WTC11 (cell line): ENCODE data around the gene JOSD2.

ENCODE experiments used
- CREB1 ChIP-seq: sonication (generic); formaldehyde crosslinking; IDR thresholded peaks from 2 replicates; pipeline ENCODE4 v1.8.0; 2023; ENCODE audit warnings: mild to moderate bottlenecking, missing genetic modification reagents
- CTCF ChIP-seq: fragments of 200-600 bp; IDR thresholded peaks from 2 replicates; pipeline ENCODE4 v1.8.0; 2022; ENCODE audit warnings: antibody characterized with exemption
- E2F5 ChIP-seq: sonication (generic); formaldehyde crosslinking; IDR thresholded peaks from 2 replicates; pipeline ENCODE4 v1.8.1; 2022; ENCODE audit warnings: mild to moderate bottlenecking, moderate library complexity, missing genetic modification reagents
- TP53 ChIP-seq: sonication (generic); formaldehyde crosslinking; IDR thresholded peaks from 2 replicates; pipeline ENCODE4 v1.8.1; 2023; ENCODE audit warnings: mild to moderate bottlenecking, missing genetic modification reagents
- ZNF232 ChIP-seq: sonication (generic); formaldehyde crosslinking; IDR thresholded peaks from 2 replicates; pipeline ENCODE4 v1.8.0; 2022; ENCODE audit warnings: mild to moderate bottlenecking, missing genetic modification reagents
- ZNF263 ChIP-seq: sonication (generic); formaldehyde crosslinking; IDR thresholded peaks from 2 replicates; pipeline ENCODE4 v1.8.1; 2022; ENCODE audit warnings: low read depth, mild to moderate bottlenecking, moderate library complexity, missing genetic modification reagents
- ZNF512 ChIP-seq: sonication (generic); formaldehyde crosslinking; IDR thresholded peaks from 2 replicates; pipeline ENCODE4 v1.8.1; 2022; ENCODE audit warnings: missing genetic modification reagents, borderline replicate concordance
- ZNF671 ChIP-seq: fragments of 250-450 bp; sonication (Bioruptor Pico); IDR thresholded peaks from 2 replicates; pipeline ENCODE4 v1.8.0; 2021; ENCODE audit warnings: mild to moderate bottlenecking
- TF ChIP-seq, protein P1 (sequence below): fragments of 250-450 bp; sonication (Bioruptor Pico); conservative IDR thresholded peaks from 2 replicates; pipeline ENCODE4 v1.9.0; 2021; ENCODE audit warnings: mild to moderate bottlenecking
- TF ChIP-seq, protein P2 (sequence below): sonication (generic); formaldehyde crosslinking; IDR thresholded peaks from 2 replicates; pipeline ENCODE4 v1.8.1; 2022; ENCODE audit warnings: low read depth, mild to moderate bottlenecking, moderate library complexity, missing genetic modification reagents, borderline replicate concordance
- TF ChIP-seq, protein P3 (sequence below): sonication (generic); formaldehyde crosslinking; IDR thresholded peaks from 2 replicates; pipeline ENCODE4 v1.8.0; 2023; ENCODE audit warnings: missing genetic modification reagents, mild to moderate bottlenecking, borderline replicate concordance
- TF ChIP-seq, protein P4 (sequence below): sonication (generic); formaldehyde crosslinking; IDR thresholded peaks from 2 replicates; pipeline ENCODE4 v1.8.1; 2023; ENCODE audit warnings: mild to moderate bottlenecking, moderate library complexity, missing genetic modification reagents

DNA sequence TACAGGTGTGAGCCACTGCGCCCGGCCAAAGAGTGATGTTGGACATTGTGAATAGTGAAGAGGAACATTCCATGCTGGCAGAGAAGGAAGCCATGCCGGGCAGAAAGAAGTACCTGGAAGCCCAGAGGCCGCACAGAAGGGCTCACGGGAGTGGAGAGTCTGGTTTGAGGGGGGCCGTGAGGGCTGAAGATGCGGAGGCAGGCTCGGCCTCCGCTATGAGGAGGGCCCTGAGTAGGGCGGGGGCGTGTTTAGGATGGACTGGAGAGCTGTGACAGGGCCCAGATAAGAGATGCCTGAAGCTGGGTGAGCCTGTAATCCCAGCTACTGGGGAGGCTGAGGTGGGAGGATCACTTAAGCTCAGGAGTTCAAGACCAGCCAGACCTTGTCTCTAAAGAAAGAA is 1.6 kb downstream of the JOSD2 start:
- TF ChIP-seq ZNF671 (CRISPR knock-in tag): no peak
- TF ChIP-seq TP53 (CRISPR knock-in tag): no peak
- TF ChIP-seq CTCF: no peak
- TF ChIP-seq ZNF232: no peak
- TF ChIP-seq, protein P1, sequence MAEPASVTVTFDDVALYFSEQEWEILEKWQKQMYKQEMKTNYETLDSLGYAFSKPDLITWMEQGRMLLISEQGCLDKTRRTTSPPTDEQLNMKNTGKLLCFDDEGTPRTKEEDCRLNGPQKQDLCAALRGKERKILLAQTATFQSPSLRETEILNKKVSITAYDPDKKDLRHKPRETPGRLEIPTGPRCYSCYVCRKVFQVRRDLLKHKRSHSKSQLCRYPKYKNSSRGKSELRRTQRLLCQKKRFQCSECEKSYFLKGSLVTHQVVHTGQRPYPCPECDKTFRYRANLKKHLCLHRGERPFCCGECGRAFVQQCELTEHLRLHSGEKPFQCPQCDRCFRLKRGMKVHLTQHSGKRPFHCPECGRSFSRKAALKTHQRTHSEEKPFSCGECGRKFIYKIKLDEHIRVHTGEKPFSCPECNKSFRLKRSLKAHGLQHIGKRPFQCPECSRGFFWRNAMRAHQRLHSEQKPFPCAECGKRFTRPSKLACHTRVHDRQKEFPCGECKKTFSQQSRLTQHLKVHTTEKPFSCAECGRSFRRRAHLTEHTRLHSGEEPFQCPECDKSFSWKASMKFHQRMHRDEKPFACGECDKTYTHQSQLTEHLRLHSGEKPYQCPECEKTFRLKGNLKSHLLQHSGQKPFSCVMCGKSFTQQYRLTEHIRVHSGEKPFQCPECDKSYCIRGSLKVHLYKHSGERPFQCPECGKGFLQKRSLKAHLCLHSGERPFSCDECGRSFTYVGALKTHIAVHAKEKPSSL (CRISPR knock-in tag): no peak
- no peak for TF ChIP-seq ZNF512 (CRISPR knock-in tag)
- TF ChIP-seq, protein P2, sequence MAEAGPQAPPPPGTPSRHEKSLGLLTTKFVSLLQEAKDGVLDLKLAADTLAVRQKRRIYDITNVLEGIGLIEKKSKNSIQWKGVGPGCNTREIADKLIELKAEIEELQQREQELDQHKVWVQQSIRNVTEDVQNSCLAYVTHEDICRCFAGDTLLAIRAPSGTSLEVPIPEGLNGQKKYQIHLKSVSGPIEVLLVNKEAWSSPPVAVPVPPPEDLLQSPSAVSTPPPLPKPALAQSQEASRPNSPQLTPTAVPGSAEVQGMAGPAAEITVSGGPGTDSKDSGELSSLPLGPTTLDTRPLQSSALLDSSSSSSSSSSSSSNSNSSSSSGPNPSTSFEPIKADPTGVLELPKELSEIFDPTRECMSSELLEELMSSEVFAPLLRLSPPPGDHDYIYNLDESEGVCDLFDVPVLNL: no peak
- no peak for TF ChIP-seq CREB1 (CRISPR knock-in tag)
- no peak for TF ChIP-seq E2F5 (CRISPR knock-in tag)
- TF ChIP-seq, protein P3, sequence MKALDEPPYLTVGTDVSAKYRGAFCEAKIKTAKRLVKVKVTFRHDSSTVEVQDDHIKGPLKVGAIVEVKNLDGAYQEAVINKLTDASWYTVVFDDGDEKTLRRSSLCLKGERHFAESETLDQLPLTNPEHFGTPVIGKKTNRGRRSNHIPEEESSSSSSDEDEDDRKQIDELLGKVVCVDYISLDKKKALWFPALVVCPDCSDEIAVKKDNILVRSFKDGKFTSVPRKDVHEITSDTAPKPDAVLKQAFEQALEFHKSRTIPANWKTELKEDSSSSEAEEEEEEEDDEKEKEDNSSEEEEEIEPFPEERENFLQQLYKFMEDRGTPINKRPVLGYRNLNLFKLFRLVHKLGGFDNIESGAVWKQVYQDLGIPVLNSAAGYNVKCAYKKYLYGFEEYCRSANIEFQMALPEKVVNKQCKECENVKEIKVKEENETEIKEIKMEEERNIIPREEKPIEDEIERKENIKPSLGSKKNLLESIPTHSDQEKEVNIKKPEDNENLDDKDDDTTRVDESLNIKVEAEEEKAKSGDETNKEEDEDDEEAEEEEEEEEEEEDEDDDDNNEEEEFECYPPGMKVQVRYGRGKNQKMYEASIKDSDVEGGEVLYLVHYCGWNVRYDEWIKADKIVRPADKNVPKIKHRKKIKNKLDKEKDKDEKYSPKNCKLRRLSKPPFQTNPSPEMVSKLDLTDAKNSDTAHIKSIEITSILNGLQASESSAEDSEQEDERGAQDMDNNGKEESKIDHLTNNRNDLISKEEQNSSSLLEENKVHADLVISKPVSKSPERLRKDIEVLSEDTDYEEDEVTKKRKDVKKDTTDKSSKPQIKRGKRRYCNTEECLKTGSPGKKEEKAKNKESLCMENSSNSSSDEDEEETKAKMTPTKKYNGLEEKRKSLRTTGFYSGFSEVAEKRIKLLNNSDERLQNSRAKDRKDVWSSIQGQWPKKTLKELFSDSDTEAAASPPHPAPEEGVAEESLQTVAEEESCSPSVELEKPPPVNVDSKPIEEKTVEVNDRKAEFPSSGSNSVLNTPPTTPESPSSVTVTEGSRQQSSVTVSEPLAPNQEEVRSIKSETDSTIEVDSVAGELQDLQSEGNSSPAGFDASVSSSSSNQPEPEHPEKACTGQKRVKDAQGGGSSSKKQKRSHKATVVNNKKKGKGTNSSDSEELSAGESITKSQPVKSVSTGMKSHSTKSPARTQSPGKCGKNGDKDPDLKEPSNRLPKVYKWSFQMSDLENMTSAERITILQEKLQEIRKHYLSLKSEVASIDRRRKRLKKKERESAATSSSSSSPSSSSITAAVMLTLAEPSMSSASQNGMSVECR (CRISPR knock-in tag): no peak
- TF ChIP-seq ZNF263 (CRISPR knock-in tag): no peak
- TF ChIP-seq, protein P4, sequence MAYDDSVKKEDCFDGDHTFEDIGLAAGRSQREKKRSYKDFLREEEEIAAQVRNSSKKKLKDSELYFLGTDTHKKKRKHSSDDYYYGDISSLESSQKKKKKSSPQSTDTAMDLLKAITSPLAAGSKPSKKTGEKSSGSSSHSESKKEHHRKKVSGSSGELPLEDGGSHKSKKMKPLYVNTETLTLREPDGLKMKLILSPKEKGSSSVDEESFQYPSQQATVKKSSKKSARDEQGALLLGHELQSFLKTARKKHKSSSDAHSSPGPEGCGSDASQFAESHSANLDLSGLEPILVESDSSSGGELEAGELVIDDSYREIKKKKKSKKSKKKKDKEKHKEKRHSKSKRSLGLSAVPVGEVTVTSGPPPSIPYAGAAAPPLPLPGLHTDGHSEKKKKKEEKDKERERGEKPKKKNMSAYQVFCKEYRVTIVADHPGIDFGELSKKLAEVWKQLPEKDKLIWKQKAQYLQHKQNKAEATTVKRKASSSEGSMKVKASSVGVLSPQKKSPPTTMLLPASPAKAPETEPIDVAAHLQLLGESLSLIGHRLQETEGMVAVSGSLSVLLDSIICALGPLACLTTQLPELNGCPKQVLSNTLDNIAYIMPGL (CRISPR knock-in tag): no peak
